Astrocyte (in vitro differentiated cells and primary cell): ENCODE results near the gene PLAC1.

Experiments
- EZH2 ChIP-seq: IDR thresholded peaks from 2 replicates; pipeline ENCODE4 v1.6.1; 2012; ENCODE audit warnings: mild to moderate bottlenecking, low read length, inconsistent platforms; ENCODE audit not compliant: insufficient read depth
- TF ChIP-seq, protein P1 (sequence below): IDR thresholded peaks from 2 replicates; pipeline ENCODE4 v1.5.1; 2011; ENCODE audit warnings: low read depth, mild to moderate bottlenecking, inconsistent platforms, low read length, moderate library complexity; ENCODE audit not compliant: insufficient read depth

DNA sequence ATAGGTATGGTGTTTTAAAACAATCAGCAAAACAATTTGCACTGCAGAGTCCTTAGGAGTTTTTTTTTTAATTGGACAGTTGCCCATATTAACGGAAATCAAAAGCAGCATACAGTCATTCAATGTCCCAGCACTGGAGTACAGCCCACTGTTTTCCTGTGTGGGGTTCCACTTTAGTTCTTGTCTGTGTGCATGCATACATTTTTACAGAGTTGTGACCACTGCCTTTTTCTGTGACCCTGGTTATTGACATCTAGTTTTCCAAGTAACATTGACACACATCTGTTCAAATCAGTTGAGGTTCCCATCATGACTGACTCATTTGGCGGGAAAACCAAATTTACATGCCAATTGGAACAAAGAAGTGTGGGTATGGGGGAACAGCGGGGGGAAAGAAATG lies 115.0 kb downstream of the PLAC1 start:
- TF ChIP-seq, protein P1, sequence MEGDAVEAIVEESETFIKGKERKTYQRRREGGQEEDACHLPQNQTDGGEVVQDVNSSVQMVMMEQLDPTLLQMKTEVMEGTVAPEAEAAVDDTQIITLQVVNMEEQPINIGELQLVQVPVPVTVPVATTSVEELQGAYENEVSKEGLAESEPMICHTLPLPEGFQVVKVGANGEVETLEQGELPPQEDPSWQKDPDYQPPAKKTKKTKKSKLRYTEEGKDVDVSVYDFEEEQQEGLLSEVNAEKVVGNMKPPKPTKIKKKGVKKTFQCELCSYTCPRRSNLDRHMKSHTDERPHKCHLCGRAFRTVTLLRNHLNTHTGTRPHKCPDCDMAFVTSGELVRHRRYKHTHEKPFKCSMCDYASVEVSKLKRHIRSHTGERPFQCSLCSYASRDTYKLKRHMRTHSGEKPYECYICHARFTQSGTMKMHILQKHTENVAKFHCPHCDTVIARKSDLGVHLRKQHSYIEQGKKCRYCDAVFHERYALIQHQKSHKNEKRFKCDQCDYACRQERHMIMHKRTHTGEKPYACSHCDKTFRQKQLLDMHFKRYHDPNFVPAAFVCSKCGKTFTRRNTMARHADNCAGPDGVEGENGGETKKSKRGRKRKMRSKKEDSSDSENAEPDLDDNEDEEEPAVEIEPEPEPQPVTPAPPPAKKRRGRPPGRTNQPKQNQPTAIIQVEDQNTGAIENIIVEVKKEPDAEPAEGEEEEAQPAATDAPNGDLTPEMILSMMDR, result no peak
- no peak for TF ChIP-seq EZH2
